Neuronal stem cell (in vitro differentiated cells): ENCODE results near the gene TCN1.
A peak's percentile ranks its signal among the peaks of the same experiment; 100 is the strongest.

Experiments
- DNase-seq: peaks from one replicate; pipeline ENCODE4 v3.0.0-alpha.2; 2013; ENCODE audit warnings: low spot score
- H2AFZ ChIP-seq: one replicate; pipeline ENCODE4 v1.6.1; 2013; ENCODE audit warnings: mild to moderate bottlenecking, low read length, inconsistent platforms
- H2AK5ac ChIP-seq: 2 replicates; pipeline ENCODE4 v1.6.1; 2013; ENCODE audit warnings: low read depth, mild to moderate bottlenecking, inconsistent platforms, low read length, moderate library complexity, mixed read lengths
- H2BK120ac ChIP-seq: 2 replicates; pipeline ENCODE4 v1.6.1; 2013; ENCODE audit warnings: low read depth, mild to moderate bottlenecking, inconsistent platforms, low read length, moderate library complexity, mixed read lengths
- H2BK12ac ChIP-seq: one replicate; pipeline ENCODE4 v1.6.1; 2013; ENCODE audit warnings: low read length, inconsistent platforms
- H2BK15ac ChIP-seq: 2 replicates; pipeline ENCODE4 v1.6.1; 2013; ENCODE audit warnings: mild to moderate bottlenecking, low read length, inconsistent platforms, mixed read lengths
- H2BK5ac ChIP-seq: one replicate; pipeline ENCODE4 v1.6.1; 2013; ENCODE audit warnings: inconsistent platforms, mild to moderate bottlenecking, low read length, moderate library complexity
- H3K14ac ChIP-seq: one replicate; pipeline ENCODE4 v1.6.1; 2013; ENCODE audit warnings: low read length, inconsistent platforms
- H3K18ac ChIP-seq: 2 replicates; pipeline ENCODE4 v1.6.1; 2013; ENCODE audit warnings: low read length, inconsistent platforms
- H3K23ac ChIP-seq: 2 replicates; pipeline ENCODE4 v1.6.1; 2013; ENCODE audit warnings: low read depth, mild to moderate bottlenecking, mixed read lengths, low read length, inconsistent platforms; ENCODE audit not compliant: poor library complexity
- H3K27ac ChIP-seq: replicated peaks from 3 replicates; pipeline ENCODE4 v1.5.1; 2013; ENCODE audit warnings: low read length, inconsistent platforms
- H3K27me3 ChIP-seq, 3 experiments: 2 replicates each; pipeline ENCODE4 v1.6.1; 2013; ENCODE audit warnings: low read length in 3 of 3, mild to moderate bottlenecking in 2 of 3, inconsistent platforms in 1 of 3, low read depth in 1 of 3, mixed read lengths in 1 of 3, moderate library complexity in 1 of 3; ENCODE audit not compliant: control insufficient read depth in 3 of 3, insufficient read depth in 3 of 3
- H3K36me3 ChIP-seq, 2 donors: replicated peaks in 1 of 2; 2 replicates each; pipeline ENCODE4 v1.6.1; 2013; ENCODE audit warnings: low read length in 2 of 2; ENCODE audit not compliant: control insufficient read depth in 2 of 2, insufficient read depth in 2 of 2
- H3K4ac ChIP-seq: 2 replicates; pipeline ENCODE4 v1.6.1; 2013; ENCODE audit warnings: inconsistent platforms, mild to moderate bottlenecking, low read length, moderate library complexity
- H3K4me1 ChIP-seq, 2 donors: 1 replicate in 1 of 2; 2 replicates in 1 of 2; pipeline ENCODE4 v1.6.1; 2013; ENCODE audit warnings: low read length in 2 of 2, low read depth in 1 of 2; ENCODE audit not compliant: control insufficient read depth in 2 of 2, insufficient read depth in 1 of 2
- H3K4me2 ChIP-seq: one replicate; pipeline ENCODE4 v1.6.1; 2013; ENCODE audit warnings: mild to moderate bottlenecking, low read length, inconsistent platforms; ENCODE audit not compliant: insufficient read depth, poor library complexity, severe bottlenecking
- H3K4me3 ChIP-seq, 2 donors: 2 replicates each; pipeline ENCODE4 v1.5.1; 2013; ENCODE audit warnings: low read length in 2 of 2, mild to moderate bottlenecking in 2 of 2, inconsistent platforms in 1 of 2, moderate library complexity in 1 of 2
- H3K79me1 ChIP-seq: one replicate; pipeline ENCODE4 v1.6.1; 2013; ENCODE audit warnings: low read depth, mild to moderate bottlenecking, inconsistent platforms, low read length, moderate library complexity
- H3K9ac ChIP-seq: one replicate; pipeline ENCODE4 v1.6.1; 2013; ENCODE audit warnings: mild to moderate bottlenecking, low read depth, low read length, inconsistent platforms; ENCODE audit not compliant: poor library complexity
- H3K9me3 ChIP-seq, 2 donors: replicated peaks in 1 of 2; 2 replicates each; pipeline versions ENCODE3 to v1.6.1; 2013; ENCODE audit warnings: low read length in 2 of 2, mild to moderate bottlenecking in 2 of 2, inconsistent platforms in 1 of 2, low read depth in 1 of 2, mixed read lengths in 1 of 2, moderate library complexity in 1 of 2; ENCODE audit not compliant: control insufficient read depth in 2 of 2, insufficient read depth in 1 of 2
- H4K8ac ChIP-seq: one replicate; pipeline ENCODE4 v1.6.1; 2013; ENCODE audit warnings: low read depth, mild to moderate bottlenecking, inconsistent platforms, low read length, moderate library complexity
- H4K91ac ChIP-seq: one replicate; pipeline ENCODE4 v1.6.1; 2013; ENCODE audit warnings: low read length, low read depth, mild to moderate bottlenecking, inconsistent platforms; ENCODE audit not compliant: poor library complexity
- WGBS, 2 donors: extraction: QIAGEN DNeasy Blood & Tissue Kit; methylation state at CpG; one replicate each; pipeline ENCODE4 v1.1.7; 2013; ENCODE audit warnings: missing lambda C conversion rate in 2 of 2, mixed read lengths in 1 of 2; ENCODE audit not compliant: insufficient read length in 2 of 2, insufficient replicate concordance in 1 of 2; ENCODE audit errors: extremely low coverage in 2 of 2; 5-methylcytosine and 5-hydroxymethylcytosine counted together

TCN1 gene

DNA sequence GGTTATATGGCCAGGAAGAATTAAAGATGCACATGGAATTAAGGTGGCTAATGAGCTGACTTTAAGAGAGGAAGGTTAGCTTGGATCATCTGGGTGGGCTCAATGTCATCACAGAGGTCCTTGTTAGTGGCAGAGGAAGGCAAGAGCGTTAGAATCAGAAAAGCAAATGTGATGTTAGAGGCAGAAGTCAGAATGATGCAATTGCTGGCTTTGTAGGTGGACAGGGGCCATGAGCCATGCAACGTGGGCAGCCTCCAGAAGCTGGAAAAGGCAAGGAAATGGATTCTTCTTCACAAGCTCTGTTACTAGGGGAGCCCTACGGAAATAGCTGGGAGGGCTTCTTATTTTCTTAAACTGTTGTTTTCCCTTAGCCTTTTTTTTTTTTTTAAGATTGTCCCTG, 18.7 kb downstream of the TCN1 start:
- Histone ChIP-seq H3K4me3 (no peak overlapping the region), H3K23ac (no peak overlapping the region), H2BK12ac (no peak overlapping the region), H2BK5ac (no peak overlapping the region), H3K4ac (no peak overlapping the region), H3K9me3 (no peaks in the 10 kb centered on the region), H3K27me3 (no peaks in the 10 kb centered on the region), H3K79me1 (no peaks in the 10 kb centered on the region), H3K9ac (no peak overlapping the region), H2BK15ac (no peak overlapping the region), H3K18ac (no peak overlapping the region), H3K14ac (no peak overlapping the region), H2AK5ac (no peak overlapping the region), H3K4me1 (no peaks in the 10 kb centered on the region), H3K27ac (no peak overlapping the region), H2AFZ (no peak overlapping the region), H4K8ac (no peak overlapping the region), H3K36me3 (no peaks in the 10 kb centered on the region), H4K91ac (no peak overlapping the region), H2BK120ac (no peak overlapping the region), H3K4me2 (no peak overlapping the region)
- DNase-seq: no peak
- no CpG with 5 or more reads among the region's 3 CpGs for WGBS, 2 donors

DNA sequence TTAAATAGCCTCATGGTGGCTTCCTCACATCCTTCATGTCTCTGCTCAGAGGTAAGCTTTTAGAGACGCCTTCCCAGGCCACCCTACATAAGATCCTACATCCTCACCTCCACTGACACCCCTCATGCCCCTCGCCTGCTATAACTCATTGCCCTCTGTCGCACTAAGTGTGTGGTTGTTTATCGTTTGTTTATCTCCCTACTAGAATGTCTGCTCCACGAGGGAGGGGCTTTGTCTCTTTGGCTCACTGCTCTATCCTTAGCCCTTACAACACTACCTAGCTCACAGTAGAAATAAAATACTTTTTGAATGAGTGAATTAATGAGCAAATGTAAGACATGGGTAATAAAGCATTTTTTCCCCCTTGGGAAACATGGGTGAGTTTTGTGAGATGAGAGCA, 19.7 kb downstream of the TCN1 start:
- Histone ChIP-seq H3K27ac (no peak overlapping the region), H2BK12ac (no peak overlapping the region), H3K79me1 (no peaks in the 10 kb centered on the region), H2BK15ac (no peak overlapping the region), H2BK5ac (no peak overlapping the region), H2BK120ac (no peak overlapping the region), H3K9me3 (no peaks in the 10 kb centered on the region), H2AFZ (no peak overlapping the region), H4K91ac (no peak overlapping the region), H3K4me2 (no peak overlapping the region), H3K23ac (no peak overlapping the region), H3K27me3 (no peaks in the 10 kb centered on the region), H3K4ac (no peak overlapping the region), H2AK5ac (no peak overlapping the region), H3K4me1 (no peaks in the 10 kb centered on the region), H3K36me3 (no peaks in the 10 kb centered on the region), H3K18ac (no peak overlapping the region), H3K4me3 (no peak overlapping the region), H3K9ac (no peak overlapping the region), H3K14ac (no peak overlapping the region), H4K8ac (no peak overlapping the region)
- DNase-seq: no peak
- WGBS, 2 donors: no CpG with 5 or more reads among the region's 5 CpGs

DNA sequence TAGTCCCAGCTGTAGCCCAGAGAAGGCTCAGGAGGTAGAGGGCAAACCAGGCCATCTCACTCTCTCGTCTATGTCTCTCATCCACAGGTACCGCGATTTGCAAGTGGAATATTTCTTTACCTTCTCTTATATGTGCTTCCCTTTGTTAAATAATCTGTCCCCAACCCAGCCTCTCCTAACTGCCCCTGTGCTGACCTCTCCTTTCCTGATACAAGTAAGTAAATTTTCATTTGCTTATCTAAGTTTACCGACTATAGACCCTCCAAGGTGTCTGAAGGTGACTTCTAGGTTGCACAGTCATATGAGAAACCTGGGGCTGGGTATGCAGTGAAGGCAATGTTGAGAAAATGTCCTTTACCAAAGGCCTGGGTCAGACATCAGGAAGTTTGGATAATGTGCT, 20.9 kb downstream of the TCN1 start, which contains the start of gene CBLIF:
Gene CBLIF, minus strand, starts transcription at position 101 of the 400 bp plus-strand sequence. Its CDS starts 46 bp downstream, at position 55.
- Histone ChIP-seq H4K91ac (no peak within 1 kb of the TSS), H3K36me3 (no peaks in the 10 kb centered on the region), H3K27ac (no peak within 1 kb of the TSS), H2AK5ac (no peak within 1 kb of the TSS), H2BK120ac (no peak within 1 kb of the TSS), H2BK15ac (no peak within 1 kb of the TSS), H3K14ac (no peak within 1 kb of the TSS), H2BK5ac (no peak within 1 kb of the TSS), H4K8ac (no peak within 1 kb of the TSS), H3K4ac (no peak within 1 kb of the TSS), H3K23ac (no peak within 1 kb of the TSS), H3K4me1 (no peaks in the 10 kb centered on the region), H3K18ac (no peak within 1 kb of the TSS), H3K4me3 (no peak within 1 kb of the TSS), H3K9me3 (peaks cover 0 to 1% of the 10 kb centered on the region in 2 donors), H3K79me1 (no peaks in the 10 kb centered on the region), H3K4me2 (no peak within 1 kb of the TSS), H3K9ac (no peak within 1 kb of the TSS), H2BK12ac (no peak within 1 kb of the TSS), H2AFZ (no peak within 1 kb of the TSS), H3K27me3 (no peaks in the 10 kb centered on the region)
- DNase-seq: no peak
- no CpG with 5 or more reads among the region's 4 CpGs for WGBS, 2 donors

DNA sequence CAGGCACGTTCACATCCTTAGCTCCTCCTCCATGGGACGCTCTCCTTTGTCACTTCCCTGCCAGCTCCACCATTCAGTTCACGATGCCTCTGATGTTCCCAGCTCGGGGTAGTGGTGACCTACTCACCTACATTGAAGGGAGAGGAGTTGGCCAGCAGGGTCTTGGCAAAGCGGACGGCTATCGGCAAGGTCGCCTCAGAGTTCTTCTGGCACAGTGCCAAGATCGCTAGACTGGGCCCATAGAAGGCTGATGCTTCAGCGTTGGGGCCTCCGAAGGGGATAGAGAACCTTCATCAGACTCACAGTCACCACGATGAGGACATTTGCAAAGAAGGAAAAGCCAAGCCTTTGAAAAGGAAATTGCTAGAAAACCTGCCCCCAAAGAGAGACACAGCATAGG, 24.0 kb downstream of the TCN1 start:
- Histone ChIP-seq H3K18ac (peak overlapping the region; percentile 7), H3K4ac (no peak overlapping the region), H2BK12ac (no peak overlapping the region), H3K27ac (no peak overlapping the region), H2BK15ac (no peak overlapping the region), H4K91ac (peak overlapping the region; percentile 40), H3K14ac (peak overlapping the region; percentile 66), H3K4me2 (no peak overlapping the region), H3K27me3 (no peaks in the 10 kb centered on the region), H4K8ac (no peak overlapping the region), H3K4me3 (no peak overlapping the region), H3K9me3 (peaks cover 0 to 1% of the 10 kb centered on the region in 2 donors), H3K79me1 (no peaks in the 10 kb centered on the region), H3K9ac (peak overlapping the region; percentile 25), H2AFZ (no peak overlapping the region), H2BK5ac (no peak overlapping the region), H2BK120ac (no peak overlapping the region), H3K23ac (no peak overlapping the region), H3K36me3 (no peaks in the 10 kb centered on the region), H2AK5ac (no peak overlapping the region), H3K4me1 (no peaks in the 10 kb centered on the region)
- DNase-seq: no peak
- no CpG with 5 or more reads among the region's 12 CpGs for WGBS, 2 donors
